Measurements from ENCODE around the gene RRP12. TPM values are rescaled to one million over a fixed set of nuclear protein-coding genes. Genes with fewer than 3 reads are reported as not detected.
"Not testable (repeated sequence)": the region's sequence is repeated elsewhere in the genome, so short reads cannot be mapped to it uniquely, and the experiment has no call there.

RRP12 gene
- total RNA-seq, 1 donor from 2014 or later = 62.6 TPM

GRCh38 chr10:97347317-97347716, 53.8 kb downstream of the RRP12 start:
- ChIA-PET CTCF (no interaction called here), POLR2A (interaction anchor here (0.7 kb wide), 1 partner anchor 802 kb away, joined by 3 read pairs; no protein-coding TSS in a partner anchor)
- H3K27me3 Mint-ChIP-seq = no peaks in the 10 kb centered on the region
- TF ChIP-seq CTCF (IDR thresholded peaks at IDR 0.05) = no peak
- no peaks in the 10 kb centered on the region for H3K9me3 Mint-ChIP-seq
- no peak overlapping the region for H3K4me3 Mint-ChIP-seq
- no peak overlapping the region for H3K27ac Mint-ChIP-seq
- H3K4me1 Mint-ChIP-seq = no peaks in the 10 kb centered on the region
- H3K36me3 Mint-ChIP-seq (ENCODE audit: low read depth) = peaks cover 10% of the 10 kb centered on the region
- intact Hi-C loops (cut with micrococcal nuclease) = no loop called here
- ATAC-seq (ENCODE audit: low read depth) (no peak), DNase-seq (no peak)

GRCh38 chr10:97343664-97344063, 57.5 kb downstream of the RRP12 start:
- H3K4me3 Mint-ChIP-seq; ATAC-seq (ENCODE audit: low read depth); H3K27ac Mint-ChIP-seq; H3K9me3 Mint-ChIP-seq; H3K27me3 Mint-ChIP-seq; H3K36me3 Mint-ChIP-seq (ENCODE audit: low read depth); CTCF ChIA-PET; POLR2A ChIA-PET; H3K4me1 Mint-ChIP-seq; intact Hi-C loops (cut with micrococcal nuclease); DNase-seq: not testable (repeated sequence)

GRCh38 chr10:97341416-97341815, 59.7 kb downstream of the RRP12 start:
- ATAC-seq (ENCODE audit: low read depth) (no peak), DNase-seq (no peak)
- intact Hi-C loops (cut with micrococcal nuclease) = no loop called here
- TF ChIP-seq CTCF (IDR thresholded peaks at IDR 0.05) = no peak
- H3K36me3 Mint-ChIP-seq (ENCODE audit: low read depth) = no peaks in the 10 kb centered on the region
- no peak overlapping the region for H3K27ac Mint-ChIP-seq
- H3K4me1 Mint-ChIP-seq = peaks cover 5% of the 10 kb centered on the region
- no peaks in the 10 kb centered on the region for H3K27me3 Mint-ChIP-seq
- CTCF ChIA-PET = no interaction called here
- POLR2A ChIA-PET = interaction anchor here (0.6 kb wide), 1 partner anchor 77 kb away, joined by 3 read pairs; no protein-coding TSS in a partner anchor
- no peak overlapping the region for H3K4me3 Mint-ChIP-seq
- H3K9me3 Mint-ChIP-seq = no peaks in the 10 kb centered on the region

- intact Hi-C loops (cut with micrococcal nuclease) = no loop called here
- Mint-ChIP-seq H3K9me3 (no peaks in the 10 kb centered on the region), H3K4me3 (no peak overlapping the region), H3K27ac (no peak overlapping the region), H3K36me3 (ENCODE audit: low read depth) (peaks cover 4% of the 10 kb centered on the region), H3K4me1 (peaks cover 18% of the 10 kb centered on the region), H3K27me3 (no peaks in the 10 kb centered on the region)
- ChIA-PET CTCF (no interaction called here), POLR2A (no interaction called here)
- no peak for TF ChIP-seq CTCF (IDR thresholded peaks at IDR 0.05)
- ATAC-seq (ENCODE audit: low read depth) (no peak), DNase-seq (no peak)
Measured at GRCh38 chr10:97338041-97338440, 63.1 kb downstream of the RRP12 start.

GRCh38 chr10:97336942-97337831, 64.0 kb downstream of the RRP12 start:
- no peak overlapping the region for H3K27ac Mint-ChIP-seq
- peaks cover 4% of the 10 kb centered on the region for H3K36me3 Mint-ChIP-seq (ENCODE audit: low read depth)
- no peaks in the 10 kb centered on the region for H3K9me3 Mint-ChIP-seq
- ATAC-seq (ENCODE audit: low read depth) (no peak), DNase-seq (no peak)
- H3K4me1 Mint-ChIP-seq = peaks cover 26% of the 10 kb centered on the region
- H3K4me3 Mint-ChIP-seq = no peak overlapping the region
- CTCF ChIA-PET = no interaction called here
- TF ChIP-seq CTCF (IDR thresholded peaks at IDR 0.05) = no peak
- POLR2A ChIA-PET = no interaction called here
- no peaks in the 10 kb centered on the region for H3K27me3 Mint-ChIP-seq
- intact Hi-C loops (cut with micrococcal nuclease) = loop anchor here (2.0 kb wide), 1 partner anchor 162 kb away; the partner anchor contains the start of genes MMS19 and UBTD1

Measured in activated B cell treated with CpG ODN at 0.5 μM for 24 hours (primary cell).